Endothelial cell of umbilical vein (primary cell): ENCODE results near the gene CNDP1. TPM values are rescaled to one million over a fixed set of nuclear protein-coding genes. Genes with fewer than 3 reads are reported as not detected.

Experiments
- BruUV-seq: library from RNA; stranded (reverse); fragments of 400-500 nt; replicated peaks from 2 replicates; lab custom pipeline; 2021; lab: Mats Ljungman, UMichigan
- CTCF ChIA-PET: fragments of 300-600, 350-600 bp; sonication (Branson Sonifier 250); formaldehyde crosslinking; loops from one replicate; lab custom pipeline; 2021; ENCODE audit warnings: antibody characterized with exemption, inconsistent platforms; lab: Charles Lee
- POLR2A ChIA-PET: fragments of 300-600, 350-600 bp; sonication (Branson Sonifier 250); formaldehyde crosslinking; loops from one replicate; lab custom pipeline; 2021; ENCODE audit warnings: antibody characterized with exemption, inconsistent platforms; lab: Charles Lee
- DNase-seq: peaks from one replicate; pipeline ENCODE4 v3.0.0-alpha.2; 2011; ENCODE audit warnings: low read depth, low spot score
- FAIRE-seq: peaks from 2 replicates; lab custom pipeline; 2011; peaks lifted over from hg19 to GRCh38; lab: Jason Lieb, UNC
- H2AFZ ChIP-seq: 2 replicates; pipeline ENCODE4 v1.6.0; 2012; ENCODE audit warnings: low read depth, low read length, control low read depth, inconsistent platforms
- H3K27ac ChIP-seq: 2 replicates; pipeline ENCODE4 v1.5.1; 2011; ENCODE audit warnings: low read depth, mild to moderate bottlenecking, control low read depth, low read length, moderate library complexity; ENCODE audit not compliant: insufficient read depth
- H3K27me3 ChIP-seq, 2 experiments: 2 replicates each; pipeline versions ENCODE4 v1.6.0 to v1.6.1; 2011; ENCODE audit warnings: low read length in 2 of 2, mixed read lengths in 1 of 2; ENCODE audit not compliant: control insufficient read depth in 2 of 2, insufficient read depth in 2 of 2
- H3K36me3 ChIP-seq, 2 experiments: 2 replicates in 1 of 2; 3 replicates in 1 of 2; pipeline ENCODE4 v1.5.1; 2011; ENCODE audit warnings: low read length in 2 of 2, mild to moderate bottlenecking in 1 of 2, moderate library complexity in 1 of 2; ENCODE audit not compliant: control insufficient read depth in 2 of 2, insufficient read depth in 2 of 2; ENCODE audit errors: extremely low read depth in 1 of 2
- H3K4me1 ChIP-seq: 3 replicates; pipeline ENCODE4 v1.5.1; 2011; ENCODE audit warnings: mild to moderate bottlenecking, low read length; ENCODE audit not compliant: control insufficient read depth, insufficient read depth; ENCODE audit errors: extremely low read depth
- H3K4me2 ChIP-seq: 2 replicates; pipeline ENCODE4 v1.6.1; 2011; ENCODE audit warnings: low read length, control low read depth, mixed read lengths; ENCODE audit not compliant: insufficient read depth
- H3K4me3 ChIP-seq, 3 experiments: fragments of 200-600 bp in 1 of 3; sonication (generic), shearing (Covaris generic) in 1 of 3; replicated peaks in 1 of 3; 2 replicates each; pipeline ENCODE4 v1.5.1; 2011 to 2016; ENCODE audit warnings: control low read depth in 3 of 3, low read length in 3 of 3, mild to moderate bottlenecking in 2 of 3, inconsistent platforms in 1 of 3, low read depth in 1 of 3, moderate library complexity in 1 of 3; ENCODE audit not compliant: insufficient read depth in 1 of 3
- H3K79me2 ChIP-seq: 2 replicates; pipeline ENCODE4 v1.6.0; 2012; ENCODE audit warnings: low read length, inconsistent platforms; ENCODE audit not compliant: control insufficient read depth, insufficient read depth
- H3K9ac ChIP-seq: replicated peaks from 2 replicates; pipeline ENCODE3; 2011; ENCODE audit warnings: low read length, control low read depth; ENCODE audit not compliant: insufficient read depth; ENCODE audit errors: extremely low read depth
- H3K9me1 ChIP-seq: replicated peaks from 3 replicates; pipeline ENCODE4 v1.6.0; 2011; ENCODE audit warnings: mild to moderate bottlenecking, low read length; ENCODE audit not compliant: control insufficient read depth, insufficient read depth; ENCODE audit errors: extremely low read depth
- H3K9me3 ChIP-seq: replicated peaks from 2 replicates; pipeline ENCODE4 v1.5.1; 2012; ENCODE audit warnings: low read length, inconsistent platforms; ENCODE audit not compliant: control insufficient read depth, insufficient read depth
- H4K20me1 ChIP-seq: replicated peaks from 2 replicates; pipeline ENCODE3; 2011; ENCODE audit warnings: mild to moderate bottlenecking, low read length; ENCODE audit not compliant: control insufficient read depth, insufficient read depth; ENCODE audit errors: extremely low read depth
- EZH2 ChIP-seq: IDR thresholded peaks from 2 replicates; pipeline ENCODE4 v1.6.1; 2012; ENCODE audit warnings: borderline replicate concordance, low read depth, mild to moderate bottlenecking, moderate library complexity, low read length, inconsistent platforms; ENCODE audit not compliant: severe bottlenecking
- FOS ChIP-seq: IDR thresholded peaks from 2 replicates; pipeline ENCODE4 v1.6.1; 2011; ENCODE audit warnings: mild to moderate bottlenecking, low read length, moderate library complexity, borderline replicate concordance; ENCODE audit not compliant: insufficient read depth
- GATA2 ChIP-seq: IDR thresholded peaks from 2 replicates; pipeline ENCODE4 v1.7.0; 2011; ENCODE audit warnings: low read depth, mild to moderate bottlenecking, moderate library complexity, mixed read lengths, low read length; ENCODE audit not compliant: insufficient read length, insufficient read depth
- JUN ChIP-seq: IDR thresholded peaks from 2 replicates; pipeline ENCODE4 v1.6.1; 2011; ENCODE audit warnings: borderline replicate concordance, low read depth; ENCODE audit not compliant: insufficient read length, insufficient read depth
- MYC ChIP-seq: IDR thresholded peaks from one replicate; pipeline ENCODE4 v1.6.1; 2011; ENCODE audit warnings: mild to moderate bottlenecking, low read depth, low read length
- POLR2A ChIP-seq: IDR thresholded peaks from 2 replicates; pipeline ENCODE4 v1.6.1; 2012; ENCODE audit warnings: low read depth, mild to moderate bottlenecking, control low read depth, low read length
- POLR2AphosphoS5 ChIP-seq: IDR thresholded peaks from 2 replicates; pipeline ENCODE4 v1.6.1; 2012; ENCODE audit warnings: low read depth, mild to moderate bottlenecking, control low read depth, low read length, moderate library complexity; ENCODE audit not compliant: insufficient read depth
- dilution Hi-C: fragments of 300-500 bp; cut with MboI; formaldehyde crosslinking; loops from one replicate; pipeline ENCODE4 v1.15.0; 2019; ENCODE audit warnings: low sequenced_read_pairs; ENCODE audit not compliant: extremely low pct_ligation_motif_present
- intact Hi-C: fragments of 100-400 bp; cut with micrococcal nuclease; formaldehyde crosslinking; loops from one replicate; pipeline ENCODE4 v1.10.0; 2022
- polyA plus RNA-seq, 4 experiments: library from polyadenylated mRNA; depleted of rRNA in 3 of 4; stranded (reverse) in 3 of 4; unstranded in 1 of 4; fragments of >200 nt; gene quantifications; 2 replicates each; pipeline versions ENCODE4 v1.2.1 to v1.2.3, GENCODE V29; 2011 to 2012; ENCODE audit warnings: missing spikeins in 1 of 4
- total RNA-seq: library from RNA; stranded (reverse); gene quantifications from 2 replicates; pipeline ENCODE4 v1.2.3, GENCODE V29; 2021
- TF ChIP-seq, protein P1 (sequence below): IDR thresholded peaks from 2 replicates; pipeline ENCODE4 v1.6.1; 2011; ENCODE audit not compliant: insufficient read depth, insufficient read length
- TF ChIP-seq, protein P2 (sequence below), 2 donors: IDR thresholded peaks; 1 replicate in 1 of 2; 2 replicates in 1 of 2; pipeline ENCODE4 v1.5.1; 2011; ENCODE audit warnings: low read length in 2 of 2, mild to moderate bottlenecking in 2 of 2, moderate library complexity in 2 of 2, control low read depth in 1 of 2, inconsistent platforms in 1 of 2, low read depth in 1 of 2; ENCODE audit not compliant: insufficient read depth in 1 of 2; ENCODE audit errors: extremely low read depth in 1 of 2

The CNDP1 gene
- total and polyA plus RNA-seq, 2 donors (not counting 3 experiments of a cell fraction or from before 2014, with no cell fraction given): not detected

DNA sequence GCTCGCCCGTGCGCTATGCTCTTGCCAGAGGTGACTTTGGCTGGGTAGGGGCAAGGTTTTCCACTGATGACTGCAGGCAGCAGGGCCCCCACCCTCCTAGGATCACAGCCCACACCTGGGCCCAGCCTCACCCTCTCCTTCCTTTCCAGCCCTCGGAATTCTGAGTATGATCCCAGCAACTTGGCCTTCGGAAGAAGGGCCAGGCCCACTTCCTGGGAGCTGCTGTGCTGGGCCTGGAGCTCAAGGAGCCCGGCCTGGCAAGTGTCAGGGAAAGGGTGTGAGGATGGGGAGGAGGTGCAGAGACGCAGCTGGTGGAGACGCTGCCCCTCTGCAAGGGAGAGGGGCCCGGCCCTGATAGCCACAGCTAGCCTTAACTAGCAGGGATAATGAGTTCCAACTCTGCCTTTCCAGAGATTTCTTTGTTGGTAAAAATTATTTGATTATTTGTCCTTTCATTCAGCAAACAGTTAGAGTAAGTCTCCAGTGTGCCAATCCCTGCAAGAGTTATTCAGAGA, 1.7 kb upstream of the CNDP1 start:
- no peaks in the 10 kb centered on the region for H3K9me1 ChIP-seq
- H3K79me2 ChIP-seq: no peaks in the 10 kb centered on the region
- H3K9ac ChIP-seq: no peak overlapping the region
- no peaks in the 10 kb centered on the region for H3K9me3 ChIP-seq
- no peak overlapping the region for H3K4me3 ChIP-seq
- CTCF ChIA-PET: no interaction called here
- no peak overlapping the region for H3K27ac ChIP-seq
- POLR2A ChIA-PET: no interaction called here
- H4K20me1 ChIP-seq: no peaks in the 10 kb centered on the region
- no peak overlapping the region for H3K4me2 ChIP-seq
- no peaks in the 10 kb centered on the region for H3K4me1 ChIP-seq
- BruUV-seq: no TSS peak
- intact Hi-C loops (no loop called here), dilution Hi-C loops (no loop called here)
- no peak for TF ChIP-seq JUN
- TF ChIP-seq FOS: no peak
- TF ChIP-seq MYC: no peak
- TF ChIP-seq, protein P1, sequence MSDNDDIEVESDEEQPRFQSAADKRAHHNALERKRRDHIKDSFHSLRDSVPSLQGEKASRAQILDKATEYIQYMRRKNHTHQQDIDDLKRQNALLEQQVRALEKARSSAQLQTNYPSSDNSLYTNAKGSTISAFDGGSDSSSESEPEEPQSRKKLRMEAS: no peak
- no peak for TF ChIP-seq EZH2
- no peak for TF ChIP-seq POLR2A
- no peak for TF ChIP-seq GATA2
- TF ChIP-seq, protein P2, sequence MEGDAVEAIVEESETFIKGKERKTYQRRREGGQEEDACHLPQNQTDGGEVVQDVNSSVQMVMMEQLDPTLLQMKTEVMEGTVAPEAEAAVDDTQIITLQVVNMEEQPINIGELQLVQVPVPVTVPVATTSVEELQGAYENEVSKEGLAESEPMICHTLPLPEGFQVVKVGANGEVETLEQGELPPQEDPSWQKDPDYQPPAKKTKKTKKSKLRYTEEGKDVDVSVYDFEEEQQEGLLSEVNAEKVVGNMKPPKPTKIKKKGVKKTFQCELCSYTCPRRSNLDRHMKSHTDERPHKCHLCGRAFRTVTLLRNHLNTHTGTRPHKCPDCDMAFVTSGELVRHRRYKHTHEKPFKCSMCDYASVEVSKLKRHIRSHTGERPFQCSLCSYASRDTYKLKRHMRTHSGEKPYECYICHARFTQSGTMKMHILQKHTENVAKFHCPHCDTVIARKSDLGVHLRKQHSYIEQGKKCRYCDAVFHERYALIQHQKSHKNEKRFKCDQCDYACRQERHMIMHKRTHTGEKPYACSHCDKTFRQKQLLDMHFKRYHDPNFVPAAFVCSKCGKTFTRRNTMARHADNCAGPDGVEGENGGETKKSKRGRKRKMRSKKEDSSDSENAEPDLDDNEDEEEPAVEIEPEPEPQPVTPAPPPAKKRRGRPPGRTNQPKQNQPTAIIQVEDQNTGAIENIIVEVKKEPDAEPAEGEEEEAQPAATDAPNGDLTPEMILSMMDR (IDR thresholded peaks at IDR 0.05; ENCODE audit: extremely low read depth in 1 of 2, insufficient read depth in 1 of 2, low read depth in 1 of 2, low read length in 2 of 2): no peak
- TF ChIP-seq POLR2AphosphoS5: no peak
- no peak for DNase-seq
- H3K36me3 ChIP-seq: no peaks in the 10 kb centered on the region
- no peak for FAIRE-seq
- H2AFZ ChIP-seq: no peak overlapping the region
- H3K27me3 ChIP-seq: peaks cover 0 to 3% of the 10 kb centered on the region in 2 experiments
